Large intestine (tissue), 3 donors: Measurements from ENCODE around the gene TMEFF1. TPM values are rescaled to one million over a fixed set of nuclear protein-coding genes. Genes with fewer than 3 reads are reported as not detected.

Experiments used
- DNase-seq, 2 donors: peaks; one replicate each; pipeline versions ENCODE4 v3.0.0 to v3.0.0-alpha.2; 2013
- H3K27ac ChIP-seq: one replicate; pipeline ENCODE4 v1.5.1; 2013; ENCODE audit warnings: low read length
- H3K27me3 ChIP-seq: 2 replicates; pipeline ENCODE4 v1.6.1; 2013; ENCODE audit warnings: low read length; ENCODE audit not compliant: control insufficient read depth, insufficient read depth
- H3K36me3 ChIP-seq: 2 replicates; pipeline ENCODE4 v1.6.1; 2013; ENCODE audit warnings: low read length; ENCODE audit not compliant: control insufficient read depth, insufficient read depth
- H3K4me1 ChIP-seq: one replicate; pipeline ENCODE4 v1.6.1; 2013; ENCODE audit warnings: low read length; ENCODE audit not compliant: control insufficient read depth, insufficient read depth
- H3K4me3 ChIP-seq: one replicate; pipeline ENCODE4 v1.5.1; 2013; ENCODE audit warnings: low read length
- H3K9me3 ChIP-seq: one replicate; pipeline ENCODE4 v1.6.1; 2013; ENCODE audit warnings: mild to moderate bottlenecking, low read depth, low read length, moderate library complexity; ENCODE audit not compliant: control insufficient read depth
- WGBS: methylation state at CpG from one replicate; pipeline ENCODE4 v1.1.5; 2013; ENCODE audit warnings: low lambda C conversion rate; ENCODE audit not compliant: insufficient coverage; 5-methylcytosine and 5-hydroxymethylcytosine counted together
- polyA plus RNA-seq: library from polyadenylated mRNA; unstranded; fragments of 120-200 nt; gene quantifications from one replicate; pipeline ENCODE4 v1.2.1, GENCODE V29; 2013

TMEFF1 gene
- polyA plus RNA-seq, 1 donor = 2.4 TPM

GRCh38 chr9:100575006-100575405 is 102.1 kb downstream of the TMEFF1 start:
- no peaks in the 10 kb centered on the region for H3K4me1 ChIP-seq
- no peak overlapping the region for H3K27ac ChIP-seq
- no peaks in the 10 kb centered on the region for H3K36me3 ChIP-seq
- no peak for DNase-seq
- WGBS = 83% methylated on average over 1 of the region's 4 CpGs
- H3K27me3 ChIP-seq = no peaks in the 10 kb centered on the region
- H3K4me3 ChIP-seq = no peak overlapping the region
- no peaks in the 10 kb centered on the region for H3K9me3 ChIP-seq

DNA sequence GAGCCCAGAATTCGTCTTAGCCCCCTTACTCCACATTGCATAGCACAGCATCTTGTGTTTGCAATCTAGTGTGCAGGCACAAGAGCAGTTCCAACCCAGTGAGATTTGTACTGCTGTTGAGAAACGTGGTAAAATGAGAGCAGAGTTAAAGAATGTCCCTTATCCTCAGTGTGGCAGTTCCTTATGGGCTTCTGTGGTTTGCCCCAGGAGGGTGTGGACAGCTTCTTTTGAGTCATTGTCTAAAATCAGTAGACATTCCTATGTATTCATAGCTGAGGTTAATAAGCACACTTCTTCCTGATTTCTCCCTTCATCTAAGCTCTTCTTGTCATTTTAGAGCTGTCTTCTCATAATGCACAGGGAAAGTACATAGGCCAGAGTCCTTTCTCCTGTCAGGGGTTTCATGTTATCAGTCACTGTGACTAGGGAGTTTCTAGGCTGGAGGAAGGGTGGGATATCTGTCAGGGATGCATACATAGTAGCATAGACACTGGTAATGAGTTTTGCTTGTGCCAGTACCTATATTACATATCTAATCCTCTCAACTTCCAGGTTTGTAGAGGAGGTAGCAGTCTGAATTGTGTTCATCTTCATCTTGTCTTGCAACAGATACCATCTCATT is 102.9 kb downstream of the TMEFF1 start:
- Histone ChIP-seq H3K27me3 (no peaks in the 10 kb centered on the region), H3K9me3 (no peaks in the 10 kb centered on the region), H3K4me3 (no peak overlapping the region), H3K4me1 (no peaks in the 10 kb centered on the region), H3K27ac (no peak overlapping the region), H3K36me3 (no peaks in the 10 kb centered on the region)
- no CpG with 5 or more reads among the region's 2 CpGs for WGBS
- DNase-seq = no peak

GRCh38 chr9:100577776-100578448 is 105.0 kb downstream of the TMEFF1 start, which contains the start of gene CAVIN4:
TSS of gene CAVIN4 (plus strand) at chr9:100578079. CDS start at chr9:100578144, 65 bp downstream.
- Histone ChIP-seq H3K36me3 (no peaks in the 10 kb centered on the region), H3K4me1 (no peaks in the 10 kb centered on the region), H3K9me3 (no peaks in the 10 kb centered on the region), H3K4me3 (no peak within 1 kb of the TSS), H3K27me3 (no peaks in the 10 kb centered on the region), H3K27ac (no peak within 1 kb of the TSS)
- DNase-seq = no peak
- 92% methylated on average over 8 of the region's 10 CpGs for WGBS

DNA sequence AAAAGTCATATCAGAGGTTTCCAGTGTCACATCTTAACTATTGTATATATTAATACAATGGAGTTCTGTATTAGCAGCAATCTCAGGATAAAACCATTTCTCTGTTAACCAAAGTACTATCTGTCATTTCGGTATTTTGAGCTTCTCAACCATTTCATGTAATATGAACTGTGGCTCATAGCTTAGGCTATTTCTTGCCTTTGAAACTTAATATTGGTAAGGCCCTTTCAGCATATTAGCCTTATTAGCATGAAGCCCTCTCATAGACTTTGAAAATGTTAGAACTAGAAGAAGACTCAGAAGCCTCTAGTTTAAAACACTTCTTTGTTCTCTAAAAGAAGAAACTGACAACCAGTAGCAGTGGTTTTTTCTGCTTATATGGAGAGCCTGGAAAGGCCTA is 105.7 kb downstream of the TMEFF1 start:
- 100% methylated on average over 1 of the region's 1 CpG for WGBS
- no peaks in the 10 kb centered on the region for H3K9me3 ChIP-seq
- H3K27ac ChIP-seq = no peak overlapping the region
- no peak overlapping the region for H3K4me3 ChIP-seq
- H3K27me3 ChIP-seq = no peaks in the 10 kb centered on the region
- H3K36me3 ChIP-seq = no peaks in the 10 kb centered on the region
- H3K4me1 ChIP-seq = no peaks in the 10 kb centered on the region
- no peak for DNase-seq

DNA sequence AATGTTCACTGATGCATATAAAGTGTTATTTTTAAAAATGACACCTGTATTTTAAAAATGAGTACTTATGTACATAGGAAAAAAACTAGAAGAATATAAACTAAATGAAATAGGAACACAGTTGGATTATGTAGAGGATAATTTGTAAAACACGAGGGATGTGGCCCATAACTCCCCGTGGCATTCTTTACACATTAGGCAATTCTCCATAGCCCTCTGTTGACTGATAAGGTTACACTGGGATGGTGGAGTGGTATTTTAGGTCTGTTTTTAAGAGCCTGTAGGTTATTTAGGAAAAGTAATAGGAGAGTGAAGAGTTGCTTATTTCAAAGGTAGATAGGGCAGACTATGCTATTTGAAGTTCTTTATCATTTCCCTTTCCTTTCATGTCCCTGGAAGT is 106.7 kb downstream of the TMEFF1 start:
- Histone ChIP-seq H3K27ac (no peak overlapping the region), H3K27me3 (no peaks in the 10 kb centered on the region), H3K9me3 (no peaks in the 10 kb centered on the region), H3K4me3 (no peak overlapping the region), H3K4me1 (no peaks in the 10 kb centered on the region), H3K36me3 (no peaks in the 10 kb centered on the region)
- whole genome bisulfite sequencing = 92% methylated on average over 2 of the region's 2 CpGs
- no peak for DNase-seq

- 80% methylated on average over 1 of the region's 3 CpGs for WGBS
- DNase-seq = no peak
- Histone ChIP-seq H3K36me3 (no peaks in the 10 kb centered on the region), H3K9me3 (no peaks in the 10 kb centered on the region), H3K4me1 (no peaks in the 10 kb centered on the region), H3K27ac (no peak overlapping the region), H3K27me3 (no peaks in the 10 kb centered on the region), H3K4me3 (no peak overlapping the region)
These were observed 107.3 kb downstream of the TMEFF1 start for GRCh38 chr9:100580257-100580656.

DNA sequence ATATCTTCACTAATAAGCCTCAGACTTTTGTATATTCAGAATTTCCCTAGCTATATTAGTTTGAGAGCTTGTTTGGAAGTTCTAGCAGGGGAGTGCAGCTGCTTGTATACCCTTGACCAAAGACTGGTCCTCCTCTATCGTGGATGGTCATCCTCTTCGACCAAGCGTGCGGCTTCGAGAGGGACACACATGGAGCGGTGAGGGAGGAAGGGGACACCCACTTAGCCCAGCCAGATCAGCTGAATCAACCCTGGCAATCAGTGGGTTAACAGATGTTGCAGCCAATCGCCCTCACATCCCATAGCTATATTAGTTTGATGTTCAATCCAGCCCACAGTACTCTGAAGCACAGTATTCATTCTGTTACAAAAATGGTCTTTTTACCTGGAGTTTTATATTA is 108.1 kb downstream of the TMEFF1 start:
- no CpG with 5 or more reads among the region's 7 CpGs for WGBS
- DNase-seq = no peak
- Histone ChIP-seq H3K27me3 (no peaks in the 10 kb centered on the region), H3K4me3 (no peak overlapping the region), H3K27ac (no peak overlapping the region), H3K4me1 (no peaks in the 10 kb centered on the region), H3K36me3 (no peaks in the 10 kb centered on the region), H3K9me3 (no peaks in the 10 kb centered on the region)

GRCh38 chr9:100581661-100582060 is 108.7 kb downstream of the TMEFF1 start:
- no peaks in the 10 kb centered on the region for H3K9me3 ChIP-seq
- 80% methylated on average over 1 of the region's 4 CpGs for WGBS
- no peaks in the 10 kb centered on the region for H3K36me3 ChIP-seq
- H3K4me3 ChIP-seq = no peak overlapping the region
- no peaks in the 10 kb centered on the region for H3K4me1 ChIP-seq
- no peaks in the 10 kb centered on the region for H3K27me3 ChIP-seq
- no peak for DNase-seq
- H3K27ac ChIP-seq = no peak overlapping the region

- no peak for DNase-seq
- no peaks in the 10 kb centered on the region for H3K27me3 ChIP-seq
- no peaks in the 10 kb centered on the region for H3K36me3 ChIP-seq
- no peak overlapping the region for H3K27ac ChIP-seq
- WGBS = 100% methylated on average over 1 of the region's 5 CpGs
- H3K9me3 ChIP-seq = no peaks in the 10 kb centered on the region
- H3K4me1 ChIP-seq = no peaks in the 10 kb centered on the region
- H3K4me3 ChIP-seq = no peak overlapping the region
These were observed 110.3 kb downstream of the TMEFF1 start for GRCh38 chr9:100583014-100583802.

DNA sequence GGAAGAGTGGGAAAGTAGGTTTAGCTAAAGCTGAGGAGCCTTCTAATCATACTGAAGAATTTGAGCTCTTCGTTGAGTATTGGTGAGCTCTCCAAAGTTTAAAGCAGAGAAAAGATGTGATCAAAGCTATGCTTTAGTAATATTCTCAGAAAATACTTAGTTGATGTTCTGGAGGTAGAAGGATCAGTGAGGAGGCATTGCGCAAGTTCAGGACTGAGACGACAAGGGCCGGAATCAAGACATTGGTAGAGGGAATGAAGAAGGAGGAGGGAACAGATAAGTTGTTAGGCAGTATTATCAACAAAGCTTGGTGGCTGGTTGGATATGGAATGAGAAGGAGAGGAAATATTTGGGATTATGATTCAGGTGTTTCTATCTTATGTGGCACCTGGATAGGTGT is 112.0 kb downstream of the TMEFF1 start:
- H3K27ac ChIP-seq = no peak overlapping the region
- no peak for DNase-seq
- no peak overlapping the region for H3K4me3 ChIP-seq
- no peaks in the 10 kb centered on the region for H3K4me1 ChIP-seq
- 83% methylated on average over 2 of the region's 4 CpGs for WGBS
- H3K9me3 ChIP-seq = no peaks in the 10 kb centered on the region
- no peaks in the 10 kb centered on the region for H3K36me3 ChIP-seq
- H3K27me3 ChIP-seq = no peaks in the 10 kb centered on the region
